GM12872 (cell line): ENCODE measurements around the gene RORC.

Experiments used
- TF ChIP-seq, protein P1 (sequence below): IDR thresholded peaks from 3 replicates; pipeline ENCODE4 v1.5.1; 2011; ENCODE audit warnings: low read depth, mild to moderate bottlenecking, low read length, moderate library complexity; ENCODE audit not compliant: insufficient read depth

Gene RORC

DNA sequence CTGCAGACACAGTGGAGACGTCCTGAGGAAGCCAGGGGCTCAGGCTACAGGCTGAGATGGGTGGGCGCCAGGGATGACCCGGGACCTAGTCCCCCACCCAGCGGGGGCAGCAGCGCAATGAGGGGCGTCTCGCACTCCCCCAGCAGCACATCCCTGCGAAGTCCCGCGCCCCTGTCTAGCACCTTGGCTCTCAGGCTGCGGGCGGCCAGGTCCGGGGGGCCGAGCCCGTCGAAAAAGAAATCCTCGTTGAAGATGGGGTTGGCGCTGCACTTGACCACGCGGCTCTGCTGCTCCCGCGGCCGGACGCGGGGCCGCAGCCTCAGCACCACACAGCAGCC is 6.3 kb upstream of the RORC start:
- TF ChIP-seq, protein P1, sequence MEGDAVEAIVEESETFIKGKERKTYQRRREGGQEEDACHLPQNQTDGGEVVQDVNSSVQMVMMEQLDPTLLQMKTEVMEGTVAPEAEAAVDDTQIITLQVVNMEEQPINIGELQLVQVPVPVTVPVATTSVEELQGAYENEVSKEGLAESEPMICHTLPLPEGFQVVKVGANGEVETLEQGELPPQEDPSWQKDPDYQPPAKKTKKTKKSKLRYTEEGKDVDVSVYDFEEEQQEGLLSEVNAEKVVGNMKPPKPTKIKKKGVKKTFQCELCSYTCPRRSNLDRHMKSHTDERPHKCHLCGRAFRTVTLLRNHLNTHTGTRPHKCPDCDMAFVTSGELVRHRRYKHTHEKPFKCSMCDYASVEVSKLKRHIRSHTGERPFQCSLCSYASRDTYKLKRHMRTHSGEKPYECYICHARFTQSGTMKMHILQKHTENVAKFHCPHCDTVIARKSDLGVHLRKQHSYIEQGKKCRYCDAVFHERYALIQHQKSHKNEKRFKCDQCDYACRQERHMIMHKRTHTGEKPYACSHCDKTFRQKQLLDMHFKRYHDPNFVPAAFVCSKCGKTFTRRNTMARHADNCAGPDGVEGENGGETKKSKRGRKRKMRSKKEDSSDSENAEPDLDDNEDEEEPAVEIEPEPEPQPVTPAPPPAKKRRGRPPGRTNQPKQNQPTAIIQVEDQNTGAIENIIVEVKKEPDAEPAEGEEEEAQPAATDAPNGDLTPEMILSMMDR: no peak

DNA sequence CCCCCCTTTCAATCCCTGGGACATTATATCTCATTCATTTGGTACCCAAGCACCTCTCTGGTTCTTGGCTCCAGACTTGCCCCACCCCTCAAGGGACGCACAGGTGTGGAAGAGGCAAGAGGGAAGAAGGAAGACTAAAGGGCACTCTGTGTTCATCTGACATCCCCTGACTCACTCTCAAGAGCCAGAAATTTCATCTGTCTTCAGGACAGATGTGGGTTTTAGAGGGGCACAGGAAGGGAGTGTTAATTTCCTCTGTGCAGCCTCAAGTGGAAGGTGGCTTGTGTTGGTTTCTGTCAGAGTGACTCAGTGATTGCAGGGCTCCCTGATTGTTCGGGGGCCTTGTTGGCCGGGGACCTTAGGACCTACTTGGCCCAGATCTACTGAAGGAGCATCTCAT is 5.6 kb upstream of the RORC start:
- TF ChIP-seq, protein P1: no peak

GRCh38 chr1:151835596-151835995 is 4.0 kb upstream of the RORC start:
- TF ChIP-seq, protein P1: no peak

DNA sequence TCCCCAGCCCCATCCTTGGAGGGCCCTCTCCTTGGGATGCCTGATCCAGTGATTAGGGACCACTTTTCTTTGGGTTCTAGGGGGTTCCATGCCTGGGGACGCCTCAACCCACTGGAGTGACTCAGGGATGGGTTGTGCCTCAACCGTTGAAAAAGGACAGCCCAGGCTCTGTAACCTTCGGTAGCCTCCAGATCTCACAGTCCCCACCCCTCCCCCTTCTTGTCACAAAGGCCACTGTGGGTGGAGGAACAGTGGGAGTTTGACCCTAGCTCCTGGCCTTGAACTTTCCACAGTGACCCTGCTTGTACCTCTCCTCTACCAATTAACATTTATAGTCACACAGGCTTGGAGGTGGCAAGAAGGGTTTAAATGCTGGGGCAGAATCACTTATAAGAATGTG is 2.6 kb upstream of the RORC start:
- TF ChIP-seq, protein P1: no peak

DNA sequence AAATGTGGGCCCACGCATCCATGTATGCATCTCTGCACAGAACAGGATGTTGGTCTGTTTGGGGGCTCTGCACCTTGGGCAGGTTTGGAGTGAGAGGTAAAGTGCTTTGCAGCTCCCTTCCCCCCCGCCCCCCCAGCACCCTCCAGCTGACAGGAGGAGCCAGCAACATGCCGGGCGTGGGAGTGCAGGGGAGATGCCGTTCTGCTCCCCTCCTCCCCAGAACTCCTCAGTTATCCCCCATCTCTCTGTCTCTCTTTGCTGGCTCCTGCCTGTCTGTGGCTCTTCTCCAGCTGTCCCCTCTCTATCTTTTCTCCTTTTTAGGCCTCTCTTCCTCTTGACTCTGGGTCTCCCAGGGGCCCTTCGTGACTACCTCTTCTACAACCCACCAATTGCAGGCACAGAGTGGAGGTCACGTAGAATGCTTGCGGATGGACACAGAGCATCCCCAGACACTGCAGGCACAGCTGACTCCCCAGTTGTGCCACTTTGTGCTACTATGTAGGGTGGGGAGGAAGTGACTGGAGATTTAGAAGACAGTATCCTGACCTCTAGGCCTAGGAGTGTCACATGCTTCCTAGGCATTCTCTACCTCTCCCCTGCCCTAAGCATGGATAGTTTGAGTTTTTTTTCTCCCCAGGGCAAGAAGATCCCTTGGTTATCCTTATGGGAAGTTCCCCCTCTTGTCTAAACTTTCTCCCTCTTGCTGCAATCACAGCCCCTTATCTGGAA is 1.7 kb upstream of the RORC start:
- TF ChIP-seq, protein P1: no peak

DNA sequence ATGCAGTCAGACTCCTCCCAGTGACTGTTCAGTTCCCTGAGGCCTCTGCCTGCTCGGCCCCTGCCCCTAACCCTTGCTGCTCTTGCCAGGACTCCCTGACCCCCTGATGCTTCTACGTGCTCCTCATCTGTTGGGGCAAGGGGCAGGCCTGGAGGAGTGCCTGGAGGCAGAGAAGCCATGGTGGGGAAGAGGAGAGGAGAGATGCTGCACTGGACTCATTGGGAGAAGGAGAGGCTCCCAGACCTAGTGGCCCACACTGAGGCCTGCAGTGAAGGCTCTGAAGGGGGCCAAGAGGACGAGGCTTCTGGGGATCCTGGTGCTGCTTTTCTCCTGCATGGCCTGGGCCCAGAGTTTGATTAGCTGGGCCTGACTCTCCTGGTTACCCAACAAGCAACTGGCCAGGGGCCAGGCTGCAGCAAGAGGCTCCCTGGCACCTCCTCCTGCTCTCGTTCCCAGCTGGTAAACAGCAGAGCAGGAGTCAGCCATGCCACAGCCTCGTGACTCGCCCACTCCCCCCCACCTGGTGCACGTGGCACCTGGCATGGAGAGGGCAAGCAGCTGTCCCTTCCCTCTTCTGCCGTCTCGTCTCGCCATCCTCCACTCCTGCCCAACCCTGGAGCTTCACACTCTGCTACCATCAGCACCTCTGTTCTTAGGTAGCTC is 847 bp upstream of the RORC start:
- TF ChIP-seq, protein P1: no peak

- TF ChIP-seq, protein P1: no peak
These were observed 378 bp downstream of the RORC start for GRCh38 chr1:151831256-151831591.
